IPS-18a (cell line): ENCODE measurements around the gene CTTN.

Source experiments
- H3K27ac ChIP-seq: one replicate; pipeline ENCODE4 v1.5.1; 2013; ENCODE audit warnings: low read length
- H3K27me3 ChIP-seq: one replicate; pipeline ENCODE4 v1.6.1; 2013; ENCODE audit warnings: mild to moderate bottlenecking, low read length; ENCODE audit not compliant: control insufficient read depth, insufficient read depth
- H3K36me3 ChIP-seq: one replicate; pipeline ENCODE4 v1.6.1; 2013; ENCODE audit warnings: low read depth, low read length; ENCODE audit not compliant: control insufficient read depth
- H3K4me1 ChIP-seq: one replicate; pipeline ENCODE4 v1.6.1; 2013; ENCODE audit warnings: low read depth, low read length; ENCODE audit not compliant: control insufficient read depth
- H3K4me3 ChIP-seq: one replicate; pipeline ENCODE4 v1.5.1; 2013; ENCODE audit warnings: low read length
- H3K9ac ChIP-seq: one replicate; pipeline ENCODE4 v1.6.1; 2013; ENCODE audit warnings: mild to moderate bottlenecking, low read length, moderate library complexity
- H3K9me3 ChIP-seq: one replicate; pipeline ENCODE4 v1.6.1; 2013; ENCODE audit warnings: low read depth, low read length; ENCODE audit not compliant: control insufficient read depth

CTTN gene

GRCh38 chr11:70463478-70464255 lies 65.3 kb downstream of the CTTN start:
- H3K9ac ChIP-seq, result no peak overlapping the region
- no peaks in the 10 kb centered on the region for H3K27me3 ChIP-seq
- no peaks in the 10 kb centered on the region for H3K4me1 ChIP-seq
- H3K27ac ChIP-seq, result no peak overlapping the region
- no peaks in the 10 kb centered on the region for H3K36me3 ChIP-seq
- H3K9me3 ChIP-seq, result no peaks in the 10 kb centered on the region
- no peak overlapping the region for H3K4me3 ChIP-seq

- no peak overlapping the region for H3K9ac ChIP-seq
These were observed 66.4 kb downstream of the CTTN start for GRCh38 chr11:70464509-70465361.

GRCh38 chr11:70466154-70466553 lies 67.8 kb downstream of the CTTN start:
- H3K27ac ChIP-seq, result no peak overlapping the region
- H3K9me3 ChIP-seq, result no peaks in the 10 kb centered on the region
- no peak overlapping the region for H3K4me3 ChIP-seq
- H3K4me1 ChIP-seq, result no peaks in the 10 kb centered on the region
- no peaks in the 10 kb centered on the region for H3K27me3 ChIP-seq
- H3K36me3 ChIP-seq, result no peaks in the 10 kb centered on the region
- no peak overlapping the region for H3K9ac ChIP-seq

More at GRCh38 chr11:70464509-70465361, 66.4 kb downstream of the CTTN start:
- no peak overlapping the region for H3K27ac ChIP-seq
- no peaks in the 10 kb centered on the region for H3K4me1 ChIP-seq
- H3K36me3 ChIP-seq, result no peaks in the 10 kb centered on the region
- no peak overlapping the region for H3K4me3 ChIP-seq
- H3K27me3 ChIP-seq, result no peaks in the 10 kb centered on the region
- no peaks in the 10 kb centered on the region for H3K9me3 ChIP-seq

GRCh38 chr11:70466596-70466995 lies 68.3 kb downstream of the CTTN start:
- no peak overlapping the region for H3K4me3 ChIP-seq
- H3K27me3 ChIP-seq, result no peaks in the 10 kb centered on the region
- no peak overlapping the region for H3K9ac ChIP-seq
- H3K9me3 ChIP-seq, result no peaks in the 10 kb centered on the region
- H3K36me3 ChIP-seq, result no peaks in the 10 kb centered on the region
- no peak overlapping the region for H3K27ac ChIP-seq
- H3K4me1 ChIP-seq, result no peaks in the 10 kb centered on the region

- Histone ChIP-seq H3K4me3 (no peak overlapping the region), H3K27ac (no peak overlapping the region), H3K27me3 (no peaks in the 10 kb centered on the region), H3K36me3 (no peaks in the 10 kb centered on the region), H3K9me3 (no peaks in the 10 kb centered on the region), H3K4me1 (no peaks in the 10 kb centered on the region), H3K9ac (no peak overlapping the region)
These were observed 69.1 kb downstream of the CTTN start for GRCh38 chr11:70467201-70468085.

- Histone ChIP-seq H3K9ac (no peak overlapping the region), H3K27me3 (no peaks in the 10 kb centered on the region), H3K4me3 (no peak overlapping the region), H3K9me3 (no peaks in the 10 kb centered on the region), H3K4me1 (no peaks in the 10 kb centered on the region), H3K36me3 (peaks cover 6% of the 10 kb centered on the region), H3K27ac (no peak overlapping the region)
These were observed 70.2 kb downstream of the CTTN start for GRCh38 chr11:70468256-70469195.

GRCh38 chr11:70470127-70470526 lies 71.8 kb downstream of the CTTN start:
- no peak overlapping the region for H3K9ac ChIP-seq

GRCh38 chr11:70471254-70471653 lies 72.9 kb downstream of the CTTN start:
- peaks cover 6% of the 10 kb centered on the region for H3K36me3 ChIP-seq
- H3K9ac ChIP-seq, result no peak overlapping the region
- no peaks in the 10 kb centered on the region for H3K9me3 ChIP-seq
- no peaks in the 10 kb centered on the region for H3K27me3 ChIP-seq
- no peak overlapping the region for H3K4me3 ChIP-seq
- no peak overlapping the region for H3K27ac ChIP-seq
- H3K4me1 ChIP-seq, result no peaks in the 10 kb centered on the region

More at GRCh38 chr11:70470127-70470526, 71.8 kb downstream of the CTTN start:
- H3K36me3 ChIP-seq, result peaks cover 6% of the 10 kb centered on the region
- no peaks in the 10 kb centered on the region for H3K27me3 ChIP-seq
- H3K27ac ChIP-seq, result no peak overlapping the region
- no peaks in the 10 kb centered on the region for H3K9me3 ChIP-seq
- no peaks in the 10 kb centered on the region for H3K4me1 ChIP-seq
- no peak overlapping the region for H3K4me3 ChIP-seq

GRCh38 chr11:70472240-70472639 lies 73.9 kb downstream of the CTTN start:
- no peaks in the 10 kb centered on the region for H3K27me3 ChIP-seq
- H3K4me1 ChIP-seq, result no peaks in the 10 kb centered on the region
- H3K9ac ChIP-seq, result no peak overlapping the region
- H3K27ac ChIP-seq, result no peak overlapping the region
- H3K9me3 ChIP-seq, result no peaks in the 10 kb centered on the region
- H3K4me3 ChIP-seq, result no peak overlapping the region
- H3K36me3 ChIP-seq, result peaks cover 6% of the 10 kb centered on the region

GRCh38 chr11:70473186-70473872 lies 75.0 kb downstream of the CTTN start:
- no peaks in the 10 kb centered on the region for H3K9me3 ChIP-seq
- H3K9ac ChIP-seq, result no peak overlapping the region
- no peak overlapping the region for H3K27ac ChIP-seq
- no peaks in the 10 kb centered on the region for H3K4me1 ChIP-seq
- H3K27me3 ChIP-seq, result no peaks in the 10 kb centered on the region
- H3K36me3 ChIP-seq, result peaks cover 6% of the 10 kb centered on the region
- no peak overlapping the region for H3K4me3 ChIP-seq
